ENCODE measurements around the gene RAD51B.

DNA sequence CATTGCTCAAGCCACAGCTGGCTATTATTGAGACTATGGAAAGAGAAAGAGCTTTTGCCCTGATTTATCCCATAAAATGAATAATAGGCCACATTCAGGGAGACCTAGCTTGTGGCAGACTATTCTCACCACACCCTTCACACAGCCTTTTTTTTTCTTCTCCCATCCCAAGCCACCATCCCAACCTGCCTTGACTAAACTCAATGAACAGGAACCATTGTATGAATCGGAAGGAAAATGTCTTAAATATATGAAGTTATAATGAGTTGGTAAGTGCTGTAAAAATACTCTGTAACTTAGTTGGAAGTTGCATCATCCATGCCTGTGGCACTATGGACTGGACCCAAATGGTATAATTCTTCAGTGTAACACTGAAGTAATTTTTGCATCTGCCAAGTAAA, 338.4 kb downstream of the RAD51B start:
- TF ChIP-seq CTCF (conservative IDR thresholded peaks at IDR 0.05) = no peak
- TF ChIP-seq ZFX (IDR thresholded peaks at IDR 0.05) = no peak

Data from C4-2B (cell line).